HCT116 (cell line): ENCODE data around the gene GRM4. TPM values are rescaled to one million over a fixed set of nuclear protein-coding genes. Genes with fewer than 3 reads are reported as not detected.

Experiments
- ATAC-seq: fragments of 200-7000 bp; cut with Tn5 transposase; 2 replicates; pipeline ENCODE4 v1.9.1; 2020; ENCODE audit warnings: mild to moderate bottlenecking, moderate library complexity
- BruUV-seq: library from RNA; stranded (reverse); fragments of 400-500 nt; replicated peaks from 2 replicates; lab custom pipeline; 2021; lab: Mats Ljungman, UMichigan
- CTCF ChIA-PET: fragments of 300-600 bp; sonication (Branson Sonifier 250); formaldehyde crosslinking; loops from one replicate; lab custom pipeline; 2021; ENCODE audit warnings: antibody characterized with exemption; lab: Charles Lee
- POLR2A ChIA-PET: fragments of 300-600, 350-600 bp; sonication (Branson Sonifier 250); formaldehyde crosslinking; loops from one replicate; lab custom pipeline; 2021; ENCODE audit warnings: antibody characterized with exemption; lab: Charles Lee
- RAD21 ChIA-PET, 2 experiments: fragments of 300-600 bp; sonication (Branson Sonifier 250); formaldehyde crosslinking; loops; one replicate each; lab custom pipeline; 2023; ENCODE audit warnings: low total read pairs in 2 of 2; ENCODE audit not compliant: uncharacterized antibody in 2 of 2, unreplicated experiment in 2 of 2, low non-redundant PET in 1 of 2; lab: Charles Lee
- DNase-seq: peaks from one replicate; pipeline ENCODE4 v3.0.0-alpha.2; 2010; ENCODE audit warnings: low read depth, low spot score
- H2AFZ ChIP-seq: fragments of 200-600 bp; shearing (Covaris generic), sonication (generic); 2 replicates; pipeline ENCODE4 v1.6.1; 2017; ENCODE audit warnings: low read depth, mixed run types, mixed read lengths, antibody characterized with exemption, low read length; ENCODE audit not compliant: poor library complexity, severe bottlenecking
- H3K27ac ChIP-seq: 2 replicates; pipeline ENCODE4 v1.5.1; 2012; ENCODE audit warnings: low read depth, low read length
- H3K27me3 ChIP-seq: fragments of 200-600 bp; sonication (generic); 2 replicates; pipeline ENCODE4 v1.6.1; 2016; ENCODE audit warnings: mixed run types, low read length, mixed read lengths; ENCODE audit not compliant: insufficient read depth
- H3K36me3 ChIP-seq, 2 experiments: fragments of 200-500 bp in 1 of 2; fragments of 200-600 bp in 1 of 2; sonication (Bioruptor generic) in 1 of 2; sonication (generic) in 1 of 2; 2 replicates each; pipeline versions ENCODE4 v1.5.1 to v1.6.1; 2014 to 2016; ENCODE audit warnings: low read length in 2 of 2, inconsistent platforms in 1 of 2, mixed read lengths in 1 of 2, mixed run types in 1 of 2; ENCODE audit not compliant: insufficient read depth in 2 of 2, control insufficient read depth in 1 of 2
- H3K4me1 ChIP-seq, 2 experiments: fragments of 200-600 bp in 1 of 2; sonication (generic) in 1 of 2; 2 replicates each; pipeline versions ENCODE4 v1.5.1 to v1.6.1; 2012 to 2017; ENCODE audit warnings: low read length in 2 of 2, inconsistent platforms in 1 of 2, mild to moderate bottlenecking in 1 of 2, mixed read lengths in 1 of 2, mixed run types in 1 of 2, moderate library complexity in 1 of 2; ENCODE audit not compliant: insufficient read depth in 2 of 2, control insufficient read depth in 1 of 2
- H3K4me2 ChIP-seq: fragments of 200-600 bp; sonication (generic); 2 replicates; pipeline ENCODE4 v1.6.1; 2017; ENCODE audit warnings: mixed run types, low read length, mixed read lengths
- H3K4me3 ChIP-seq, 2 experiments: fragments of 200-600 bp in 1 of 2; sonication (generic) in 1 of 2; replicated peaks in 1 of 2; 2 replicates each; pipeline ENCODE4 v1.5.1; 2011 to 2016; ENCODE audit warnings: low read length in 2 of 2, control low read depth in 1 of 2, low read depth in 1 of 2, mild to moderate bottlenecking in 1 of 2, mixed read lengths in 1 of 2, mixed run types in 1 of 2
- H3K79me2 ChIP-seq: fragments of 200-600 bp; sonication (generic); 2 replicates; pipeline ENCODE4 v1.6.1; 2017; ENCODE audit warnings: mild to moderate bottlenecking, mixed run types, low read length, moderate library complexity, mixed read lengths; ENCODE audit not compliant: insufficient read depth
- H3K9ac ChIP-seq: fragments of 200-600 bp; sonication (generic); 2 replicates; pipeline ENCODE4 v1.6.1; 2016; ENCODE audit warnings: low read length, mixed read lengths
- H3K9me2 ChIP-seq: fragments of 200-600 bp; sonication (generic), shearing (Covaris generic); 2 replicates; pipeline ENCODE4 v1.6.1; 2017; ENCODE audit warnings: mixed run types, mild to moderate bottlenecking, moderate library complexity; ENCODE audit not compliant: insufficient read depth
- H3K9me3 ChIP-seq, 2 experiments: fragments of 200-500 bp in 1 of 2; fragments of 200-600 bp in 1 of 2; sonication (Bioruptor generic) in 1 of 2; sonication (generic) in 1 of 2; 2 replicates each; pipeline ENCODE4 v1.6.1; 2014 to 2017; ENCODE audit warnings: low read length in 2 of 2, mixed read lengths in 2 of 2, inconsistent platforms in 1 of 2, low read depth in 1 of 2, mild to moderate bottlenecking in 1 of 2, mixed run types in 1 of 2, moderate library complexity in 1 of 2; ENCODE audit not compliant: control insufficient read depth in 1 of 2, insufficient read depth in 1 of 2
- H4K20me1 ChIP-seq: fragments of 200-600 bp; sonication (generic), shearing (Covaris generic); 2 replicates; pipeline ENCODE4 v1.6.1; 2017; ENCODE audit warnings: mixed run types, mild to moderate bottlenecking, moderate library complexity; ENCODE audit not compliant: insufficient read depth
- CEBPB ChIP-seq: IDR thresholded peaks from 2 replicates; pipeline ENCODE4 v1.6.1; 2012; ENCODE audit warnings: low read depth
- CTCF ChIP-seq, 3 experiments: fragments of 200-600 bp in 1 of 3; sonication (generic) in 1 of 3; IDR thresholded peaks in 2 of 3; conservative IDR thresholded peaks in 1 of 3; 2 replicates each; pipeline ENCODE4 v1.5.1; 2012 to 2017; ENCODE audit warnings: low read depth in 2 of 3, low read length in 2 of 3, antibody characterized with exemption in 1 of 3, borderline replicate concordance in 1 of 3, control low read depth in 1 of 3, mild to moderate bottlenecking in 1 of 3, mixed read lengths in 1 of 3, mixed run types in 1 of 3, moderate library complexity in 1 of 3; ENCODE audit not compliant: insufficient read depth in 1 of 3
- EGR1 ChIP-seq: IDR thresholded peaks from 2 replicates; pipeline ENCODE4 v1.6.1; 2012; ENCODE audit warnings: low read depth
- EZH2phosphoT487 ChIP-seq: fragments of 200-600 bp; IDR thresholded peaks from 2 replicates; pipeline ENCODE4 v1.6.1; 2018; ENCODE audit warnings: antibody characterized with exemption, borderline replicate concordance
- JUND ChIP-seq: IDR thresholded peaks from 2 replicates; pipeline ENCODE4 v1.6.1; 2012
- SP1 ChIP-seq: IDR thresholded peaks from 2 replicates; pipeline ENCODE4 v1.6.1; 2012; ENCODE audit warnings: low read depth
- SRF ChIP-seq: IDR thresholded peaks from 2 replicates; pipeline ENCODE4 v1.6.1; 2012; ENCODE audit warnings: low read depth
- TCF7L2 ChIP-seq: IDR thresholded peaks from 2 replicates; pipeline ENCODE4 v1.7.0; 2011; ENCODE audit warnings: borderline replicate concordance, inconsistent platforms; ENCODE audit not compliant: insufficient read depth, insufficient read length; ENCODE audit errors: extremely low read depth
- YY1 ChIP-seq: IDR thresholded peaks from 2 replicates; pipeline ENCODE4 v1.6.1; 2011; ENCODE audit warnings: low read length, low read depth, moderate library complexity, mild to moderate bottlenecking; ENCODE audit not compliant: insufficient replicate concordance; ENCODE audit errors: extremely low read depth
- ZBTB33 ChIP-seq: IDR thresholded peaks from 2 replicates; pipeline ENCODE4 v1.6.1; 2011; ENCODE audit warnings: mild to moderate bottlenecking, low read length, moderate library complexity; ENCODE audit not compliant: insufficient replicate concordance; ENCODE audit errors: extremely low read depth
- ZFX ChIP-seq: fragments of 450-650 bp; IDR thresholded peaks from 2 replicates; pipeline ENCODE4 v1.6.1; 2017
- ZNF274 ChIP-seq: fragments of 200-500 bp; sonication (Bioruptor generic); IDR thresholded peaks from 2 replicates; pipeline ENCODE4 v1.6.1; 2014; ENCODE audit warnings: mild to moderate bottlenecking, low read depth, low read length, inconsistent platforms
- intact Hi-C: fragments of 100-400 bp; cut with micrococcal nuclease; formaldehyde crosslinking; loops from 2 replicates; pipeline ENCODE4 v1.10.0; 2022
- total RNA-seq: library from RNA; stranded (reverse); gene quantifications from one replicate; pipeline ENCODE4 v1.2.1, GENCODE V29; 2021; ENCODE audit not compliant: unreplicated experiment
- TF ChIP-seq, protein P1 (sequence below): IDR thresholded peaks from 2 replicates; pipeline ENCODE4 v1.6.1; 2012

Gene GRM4
- total RNA-seq, 1 experiment from 2014 or later = 2.6 TPM

- intact Hi-C loops = no loop called here
- ChIA-PET RAD21 (no interaction called here), CTCF (no interaction called here), POLR2A (no interaction called here)
- no peak overlapping the region for H3K9ac ChIP-seq
- TF ChIP-seq CEBPB (no peak), ZNF274 (no peak), SRF (no peak), YY1 (no peak), ZFX (no peak), CTCF (IDR thresholded peaks at IDR 0.05 in 2 of 3, conservative IDR thresholded peaks at IDR 0.05 in 1 of 3; ENCODE audit: borderline replicate concordance in 1 of 3, insufficient read depth in 1 of 3, low read depth in 2 of 3, low read length in 2 of 3) (no peak), ZBTB33 (no peak), TCF7L2 (no peak), EZH2phosphoT487 (no peak), EGR1 (no peak), SP1 (no peak), JUND (no peak)
- TF ChIP-seq, protein P1, sequence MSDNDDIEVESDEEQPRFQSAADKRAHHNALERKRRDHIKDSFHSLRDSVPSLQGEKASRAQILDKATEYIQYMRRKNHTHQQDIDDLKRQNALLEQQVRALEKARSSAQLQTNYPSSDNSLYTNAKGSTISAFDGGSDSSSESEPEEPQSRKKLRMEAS = no peak
- H3K4me3 ChIP-seq = no peak overlapping the region
- no peaks in the 10 kb centered on the region for H3K79me2 ChIP-seq
- no peak overlapping the region for H2AFZ ChIP-seq
- H3K27me3 ChIP-seq = no peaks in the 10 kb centered on the region
- H4K20me1 ChIP-seq = no peaks in the 10 kb centered on the region
- no peaks in the 10 kb centered on the region for H3K9me3 ChIP-seq
- ATAC-seq (no peak), DNase-seq (no peak)
- BruUV-seq = no TSS peak
- no peaks in the 10 kb centered on the region for H3K36me3 ChIP-seq
- H3K9me2 ChIP-seq = no peaks in the 10 kb centered on the region
- H3K4me2 ChIP-seq = no peak overlapping the region
- no peak overlapping the region for H3K27ac ChIP-seq
- no peaks in the 10 kb centered on the region for H3K4me1 ChIP-seq
These were observed 139.9 kb downstream of the GRM4 start for GRCh38 chr6:34005901-34006531.
